Brain microvascular endothelial cell (primary cell): ENCODE results near the gene MRPS14.

ENCODE experiments used
- DNase-seq: peaks from one replicate; pipeline ENCODE4 v3.0.0-alpha.2; 2020
- H3K27ac ChIP-seq: fragments of 250-450 bp; sonication (Bioruptor Pico); 2 replicates; pipeline ENCODE4 v1.5.1; 2020; ENCODE audit warnings: mild to moderate bottlenecking, moderate library complexity
- H3K27me3 ChIP-seq: fragments of 250-450 bp; sonication (Bioruptor Pico); replicated peaks from 2 replicates; pipeline ENCODE4 v1.5.1; 2020; ENCODE audit warnings: mild to moderate bottlenecking
- H3K36me3 ChIP-seq: fragments of 250-450 bp; sonication (Bioruptor Pico); replicated peaks from 2 replicates; pipeline ENCODE4 v1.5.1; 2020; ENCODE audit warnings: mild to moderate bottlenecking
- H3K4me3 ChIP-seq: 2 replicates; pipeline ENCODE4 v1.5.1; 2011; ENCODE audit warnings: low read depth, mild to moderate bottlenecking, control low read depth, low read length, moderate library complexity
- CTCF ChIP-seq: IDR thresholded peaks from 2 replicates; pipeline ENCODE4 v1.5.1; 2011; ENCODE audit warnings: low read depth, mild to moderate bottlenecking, moderate library complexity, low read length, control low read depth, inconsistent platforms; ENCODE audit errors: missing control alignments
- in situ Hi-C: cut with HindIII; loops from 2 replicates; pipeline ENCODE4 v1.10.0; 2017; ENCODE audit warnings: low sequenced_read_pairs, low pct_ligation_motif_present

MRPS14 gene

GRCh38 chr1:175043824-175044223 is 20.6 kb upstream of the MRPS14 start:
- in situ Hi-C loops: no loop called here
- no peak for TF ChIP-seq CTCF
- no peak for DNase-seq

DNA sequence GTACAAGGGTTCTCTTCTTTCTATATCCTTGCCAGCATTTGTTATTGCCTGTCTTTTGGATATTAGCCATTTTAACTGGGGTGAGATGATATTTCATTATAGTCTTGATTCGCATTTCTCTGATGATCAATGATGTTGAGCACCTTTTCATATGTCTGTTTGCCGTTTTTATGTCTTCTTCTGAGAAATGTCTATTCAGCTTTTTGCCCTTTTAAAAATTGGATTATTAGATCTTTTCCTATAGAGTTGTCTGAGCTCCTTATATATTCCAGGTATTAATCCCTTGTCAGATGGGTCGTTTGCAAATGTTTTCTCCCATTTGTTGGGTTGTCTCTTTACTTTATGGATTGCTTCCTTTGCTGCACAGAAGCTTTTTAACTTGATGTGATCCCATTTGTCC is 19.4 kb upstream of the MRPS14 start:
- H3K36me3 ChIP-seq: no peaks in the 10 kb centered on the region
- no peak for DNase-seq
- in situ Hi-C loops: no loop called here
- no peaks in the 10 kb centered on the region for H3K27me3 ChIP-seq
- no peak overlapping the region for H3K4me3 ChIP-seq
- TF ChIP-seq CTCF: no peak
- no peak overlapping the region for H3K27ac ChIP-seq

More at GRCh38 chr1:175043824-175044223, 20.6 kb upstream of the MRPS14 start:
- Histone ChIP-seq H3K27me3 (no peaks in the 10 kb centered on the region), H3K4me3 (no peak overlapping the region), H3K36me3 (no peaks in the 10 kb centered on the region), H3K27ac (no peak overlapping the region)

DNA sequence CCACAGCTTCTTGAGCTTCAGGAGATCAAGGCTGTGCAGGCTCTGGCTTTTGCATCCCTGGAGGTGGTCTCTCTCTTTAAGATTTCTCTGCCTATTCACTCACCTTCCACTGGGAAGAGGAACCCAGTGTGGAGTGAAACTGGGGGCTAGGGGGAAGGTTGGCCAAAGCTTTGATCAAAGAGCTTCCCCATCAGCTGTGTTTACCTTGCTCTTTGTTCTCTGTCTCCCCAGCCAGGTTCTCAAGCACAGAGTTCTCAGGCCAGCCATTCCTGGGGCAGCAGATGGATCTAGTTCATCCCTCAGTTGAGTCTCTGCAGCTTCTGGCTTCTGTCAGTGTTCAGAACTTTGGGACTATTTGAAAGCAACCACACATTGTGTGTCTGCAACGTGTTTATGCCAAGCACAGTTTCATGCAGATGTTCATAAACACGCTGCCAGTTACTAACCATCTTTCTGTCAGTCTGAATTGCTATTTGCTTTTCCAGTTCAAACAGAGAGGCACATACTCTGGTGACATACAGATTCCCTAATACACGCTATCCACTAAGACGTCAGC is 17.2 kb upstream of the MRPS14 start:
- H3K27me3 ChIP-seq: no peaks in the 10 kb centered on the region
- DNase-seq: no peak
- in situ Hi-C loops: no loop called here
- no peaks in the 10 kb centered on the region for H3K36me3 ChIP-seq
- H3K4me3 ChIP-seq: no peak overlapping the region
- no peak for TF ChIP-seq CTCF
- H3K27ac ChIP-seq: no peak overlapping the region

- no peak for DNase-seq
- H3K27me3 ChIP-seq: no peaks in the 10 kb centered on the region
- no peak overlapping the region for H3K27ac ChIP-seq
- no peaks in the 10 kb centered on the region for H3K36me3 ChIP-seq
- no peak overlapping the region for H3K4me3 ChIP-seq
- in situ Hi-C loops: no loop called here
- TF ChIP-seq CTCF: no peak
These were observed 14.2 kb upstream of the MRPS14 start for GRCh38 chr1:175037416-175037815.

DNA sequence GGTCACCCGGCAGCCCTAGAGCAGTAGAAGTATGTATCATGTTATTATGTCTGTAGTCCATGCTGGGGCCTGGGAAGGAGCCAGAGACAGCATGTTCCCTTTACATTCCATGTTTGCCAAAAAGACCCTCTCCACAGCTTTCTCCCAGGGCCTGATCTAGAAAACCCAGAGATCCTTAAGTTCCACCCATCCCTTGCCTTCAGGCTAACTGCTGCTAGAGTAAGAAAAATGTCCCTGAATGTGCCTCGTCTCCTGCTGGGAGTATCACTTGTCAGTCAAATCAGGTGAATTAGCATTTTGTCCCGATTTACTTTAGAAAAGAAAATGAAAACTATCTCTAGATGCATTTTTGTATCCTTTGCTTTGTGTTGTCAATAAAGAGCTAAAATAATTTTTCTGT is 13.3 kb upstream of the MRPS14 start:
- H3K4me3 ChIP-seq: no peak overlapping the region
- H3K27me3 ChIP-seq: no peaks in the 10 kb centered on the region
- DNase-seq: no peak
- H3K36me3 ChIP-seq: no peaks in the 10 kb centered on the region
- no peak for TF ChIP-seq CTCF
- in situ Hi-C loops: no loop called here
- no peak overlapping the region for H3K27ac ChIP-seq

DNA sequence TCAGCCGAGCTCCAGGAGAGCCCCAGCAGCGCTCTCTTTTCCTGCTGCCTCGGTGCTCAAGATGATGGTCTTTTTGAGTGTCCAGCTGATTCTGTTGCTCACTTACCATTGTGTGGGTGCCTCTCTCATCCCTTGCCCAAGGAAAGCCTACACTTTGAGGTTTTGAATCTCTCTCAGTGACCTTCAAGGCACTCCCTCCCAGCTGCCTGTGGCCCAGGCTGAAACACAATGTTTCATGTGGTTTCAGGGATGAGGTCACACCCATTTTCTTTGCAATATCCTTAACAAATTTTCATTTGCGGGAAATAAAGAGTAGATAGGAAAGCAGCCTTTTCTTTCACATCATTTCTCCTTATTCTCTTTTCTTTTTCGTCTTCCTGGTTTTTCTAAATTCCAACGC is 12.6 kb upstream of the MRPS14 start:
- Histone ChIP-seq H3K27ac (no peak overlapping the region), H3K36me3 (no peaks in the 10 kb centered on the region), H3K4me3 (no peak overlapping the region), H3K27me3 (no peaks in the 10 kb centered on the region)
- in situ Hi-C loops: no loop called here
- DNase-seq: no peak
- no peak for TF ChIP-seq CTCF
